Stimulated activated CD8-positive, alpha-beta memory T cell treated with anti-CD3 and anti-CD28 coated beads, Interleukin-4, amount 100 ng/mL, for 4 hours (primary cell): ENCODE data around the gene NF2.

Source experiments
- DNase-seq, 2 donors: peaks; one replicate each; pipeline ENCODE4 v3.0.0-alpha.2; 2020; ENCODE audit warnings: low read depth in 2 of 2, low spot score in 1 of 2

The NF2 gene

DNA sequence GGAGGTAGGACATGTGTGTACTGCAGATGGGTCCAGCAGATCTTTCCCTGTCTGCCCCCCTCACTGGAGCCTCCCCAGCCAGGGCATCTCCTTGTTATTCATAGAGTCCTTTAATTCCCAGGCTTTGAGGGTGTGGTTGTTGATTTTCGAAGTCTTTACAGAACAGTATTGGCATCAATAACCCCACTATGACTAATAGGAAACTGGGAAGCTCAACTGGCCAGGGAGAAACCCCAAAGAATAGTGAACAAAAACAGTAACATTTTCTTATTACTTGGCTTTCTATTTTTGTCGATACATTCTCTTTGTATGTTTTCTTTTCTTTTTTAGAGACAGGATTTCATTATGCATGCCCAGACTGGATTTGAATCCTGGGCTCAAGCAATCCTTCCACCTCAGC, 57.9 kb downstream of the NF2 start:
- no peak for DNase-seq

GRCh38 chr22:29663180-29663821, 59.9 kb downstream of the NF2 start:
- DNase-seq, result no peak

- no peak for DNase-seq
Measured at GRCh38 chr22:29665486-29665885, 62.1 kb downstream of the NF2 start.

DNA sequence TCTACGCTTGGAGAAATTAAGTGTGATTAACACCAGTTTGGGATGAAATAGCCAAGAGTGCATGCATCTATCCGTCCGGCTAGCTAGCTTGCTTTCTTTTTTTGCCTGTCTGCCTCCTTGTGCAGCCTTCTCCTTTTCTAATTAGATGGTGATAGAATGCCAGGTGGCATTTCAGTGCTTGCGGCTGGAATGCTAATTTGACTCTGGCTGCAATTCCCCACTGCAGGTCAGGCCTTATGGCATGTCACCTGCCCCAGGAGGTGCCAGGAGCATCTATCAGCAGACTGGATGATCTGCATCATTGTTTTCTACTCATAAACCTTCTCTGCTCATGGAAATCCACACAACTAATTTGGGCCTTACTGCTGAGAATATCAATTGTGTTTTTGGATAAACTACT, 65.2 kb downstream of the NF2 start:
- DNase-seq, result no peak

DNA sequence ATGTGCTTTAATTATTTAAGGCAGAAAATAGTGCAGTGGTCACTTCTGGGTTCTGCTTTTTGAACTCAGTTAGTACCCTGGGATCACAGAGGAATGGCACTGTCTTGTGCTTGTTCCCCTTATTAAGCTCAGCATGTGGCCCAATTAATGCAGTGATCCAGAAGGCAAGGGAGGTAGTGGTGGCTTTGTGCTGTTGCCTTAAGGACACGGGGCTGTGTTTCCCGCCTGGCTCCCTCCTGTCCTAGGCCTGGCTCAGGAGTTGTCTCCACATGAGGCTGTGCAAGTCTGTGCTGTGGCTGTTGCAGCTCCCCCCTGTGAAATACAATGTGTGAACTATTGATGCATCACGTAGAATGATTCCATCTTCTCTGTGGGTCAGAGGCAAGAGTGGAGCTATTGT, 67.2 kb downstream of the NF2 start:
- no peak for DNase-seq

- DNase-seq, result no peak
Measured at GRCh38 chr22:29673361-29674066, 70.1 kb downstream of the NF2 start.

DNA sequence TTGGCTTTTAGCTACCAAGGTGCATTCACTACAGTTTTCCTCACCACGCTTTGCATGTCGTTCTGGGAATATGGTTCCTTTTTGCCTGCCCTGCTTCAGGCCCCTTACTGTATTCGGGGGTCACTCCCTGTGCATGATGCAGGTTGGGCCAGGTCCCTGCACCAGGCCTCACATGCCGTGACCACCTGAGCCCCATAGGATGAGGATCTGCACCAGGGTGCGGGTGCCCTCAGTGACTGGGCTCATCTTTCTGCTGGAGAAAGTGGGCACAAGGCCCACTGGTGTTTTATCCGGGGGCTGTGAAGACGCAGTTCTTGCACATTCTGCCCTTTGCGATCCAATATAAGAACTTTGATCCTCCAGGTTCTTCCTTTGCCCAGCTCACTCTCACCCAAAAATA, 70.7 kb downstream of the NF2 start:
- DNase-seq, result no peak

- no peak for DNase-seq
Measured at GRCh38 chr22:29679316-29679715, 75.9 kb downstream of the NF2 start.

DNA sequence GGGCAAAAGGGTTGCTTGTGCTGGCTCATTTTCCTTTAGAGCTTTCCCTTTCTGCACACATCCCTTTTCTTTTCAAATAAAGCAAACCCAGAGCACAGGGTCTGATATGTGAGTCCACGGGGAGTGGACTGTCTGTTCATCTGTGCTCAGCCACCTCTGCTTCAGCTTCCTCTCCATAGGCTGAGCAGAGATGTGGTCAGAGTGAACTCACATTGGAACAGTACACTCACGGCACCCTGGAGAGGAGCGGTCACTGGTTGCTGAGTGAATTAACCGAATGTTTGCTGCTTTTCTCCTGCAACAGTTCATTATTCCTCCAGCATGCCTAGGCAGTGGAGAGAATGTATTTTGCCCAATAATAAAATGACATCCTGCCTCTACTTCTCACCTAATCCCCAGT, 80.1 kb downstream of the NF2 start:
- no peak for DNase-seq

GRCh38 chr22:29684244-29684643, 80.8 kb downstream of the NF2 start:
- DNase-seq, result no peak

DNA sequence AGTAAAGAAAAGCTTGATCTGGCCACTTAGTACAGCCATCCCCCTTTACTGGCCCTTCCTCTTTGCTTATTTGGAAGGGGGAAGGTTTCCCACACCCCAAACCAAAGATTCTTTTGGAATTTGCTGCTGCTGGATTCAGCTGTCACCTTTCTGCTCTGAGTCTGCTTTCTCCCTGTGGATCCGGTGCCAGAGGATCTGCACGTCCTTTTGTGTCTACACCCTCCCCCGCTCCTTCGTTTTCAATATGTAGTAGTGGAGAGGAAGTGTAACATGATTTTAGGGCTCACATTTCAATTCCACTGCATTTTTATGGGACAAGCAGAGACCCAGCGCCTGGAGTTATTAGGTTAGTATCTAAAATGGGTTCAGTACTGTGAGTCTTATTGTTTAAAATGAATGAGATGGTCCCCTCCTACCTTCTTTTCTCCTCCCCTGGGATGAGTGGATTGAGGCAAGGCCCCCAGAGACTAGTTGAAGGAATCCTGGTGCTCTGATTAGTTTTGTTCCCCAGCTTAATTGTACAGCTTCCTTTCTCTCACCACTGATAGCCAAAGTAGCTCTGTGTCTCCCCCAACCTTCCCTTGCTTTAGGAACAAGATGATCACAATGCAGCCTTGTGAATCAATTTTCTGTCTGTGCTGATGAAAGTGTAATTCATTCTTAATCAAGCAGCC, 85.9 kb downstream of the NF2 start:
- no peak for DNase-seq

DNA sequence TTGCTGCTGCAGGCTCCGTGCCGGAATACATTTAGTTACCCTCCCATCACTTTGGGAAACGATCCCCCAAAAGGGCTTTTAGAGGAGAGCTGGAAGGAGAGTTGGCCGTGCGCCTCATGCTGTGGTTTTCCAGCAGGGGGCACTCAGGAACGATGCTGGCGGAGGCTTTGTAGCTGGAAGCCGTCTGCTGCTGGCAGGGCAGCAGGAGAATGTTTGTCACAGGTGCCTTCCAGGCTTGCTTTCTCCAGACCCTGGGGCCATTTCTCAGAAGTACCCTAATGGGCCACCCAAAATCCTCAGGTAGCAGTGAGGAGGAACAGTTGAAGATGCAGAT, 86.4 kb downstream of the NF2 start:
- DNase-seq, result no peak

GRCh38 chr22:29690476-29690875, 87.0 kb downstream of the NF2 start:
- DNase-seq, result no peak

DNA sequence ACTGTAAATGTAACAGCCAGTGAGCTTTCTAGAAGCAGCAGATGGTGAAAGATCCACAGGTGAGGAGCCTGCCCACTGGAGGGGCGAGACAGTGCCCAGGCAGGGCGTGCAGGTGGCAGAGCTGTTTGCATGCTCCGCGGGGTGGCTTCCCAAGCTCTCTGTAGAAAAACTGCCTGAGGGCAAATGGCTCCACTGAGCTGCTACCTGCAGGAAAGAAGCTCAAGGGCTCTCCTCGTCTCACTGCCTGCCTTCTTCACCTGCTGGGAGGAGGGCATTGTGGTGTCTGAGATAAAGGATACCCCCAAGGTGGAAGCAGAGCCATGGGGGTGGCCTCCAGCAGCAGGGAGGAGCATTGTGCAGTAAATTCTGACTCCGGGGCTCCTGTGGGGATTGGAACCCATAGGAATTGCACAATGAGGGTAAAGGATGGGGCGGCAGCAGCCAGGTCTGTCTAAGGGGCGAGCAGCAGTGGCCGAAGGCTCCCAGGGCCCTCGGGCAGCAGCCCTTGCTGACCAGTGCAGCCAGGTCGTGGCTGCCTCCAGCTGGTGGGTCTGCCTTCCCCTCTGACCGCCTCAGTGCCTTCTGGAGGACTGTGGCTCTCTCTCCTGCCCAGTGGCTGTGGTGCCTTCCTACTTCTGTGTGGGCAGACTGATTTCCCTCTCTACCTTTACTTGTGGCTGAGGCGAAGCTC, 88.3 kb downstream of the NF2 start:
- DNase-seq, result no peak

GRCh38 chr22:29692327-29692640, 88.9 kb downstream of the NF2 start:
- no peak for DNase-seq

DNA sequence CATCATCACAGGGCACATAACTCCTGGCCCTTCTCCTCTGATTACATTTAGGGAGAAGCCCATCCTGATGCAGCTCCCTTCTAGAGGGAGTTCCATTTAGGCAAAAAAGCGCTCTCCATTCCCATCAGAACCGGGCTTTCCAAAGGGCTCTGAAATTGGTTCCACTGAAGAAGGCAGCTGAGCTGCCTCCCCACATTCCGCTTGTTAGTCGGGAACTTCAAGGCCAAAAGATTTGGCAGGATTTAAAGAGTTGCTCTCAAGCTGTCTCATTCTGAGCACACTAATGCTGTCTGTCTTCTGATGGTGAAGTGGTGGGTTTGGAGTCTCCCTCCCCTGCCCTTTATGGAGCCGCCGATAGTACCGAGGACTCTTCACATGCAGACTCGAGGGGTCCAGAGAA, 89.7 kb downstream of the NF2 start:
- DNase-seq, result no peak

DNA sequence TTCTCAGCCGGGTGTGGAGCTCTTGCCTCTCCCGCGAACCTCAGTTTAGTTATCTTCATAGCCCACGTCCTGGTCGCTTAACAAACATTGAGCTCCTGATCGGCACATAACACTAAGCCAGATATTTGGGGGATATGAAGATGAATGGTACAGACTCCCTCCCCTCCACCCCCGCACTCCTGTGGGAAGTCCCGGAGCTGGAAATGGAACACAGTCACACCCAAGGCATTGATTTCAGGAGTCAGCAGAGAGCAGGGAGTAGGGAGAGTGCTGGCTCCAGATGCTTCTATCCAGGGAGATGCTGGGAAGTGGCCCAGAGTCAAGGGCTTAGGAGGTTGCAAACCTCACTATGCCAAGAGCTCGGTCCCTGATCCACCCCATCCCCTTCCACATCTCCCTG, 90.2 kb downstream of the NF2 start:
- no peak for DNase-seq

DNA sequence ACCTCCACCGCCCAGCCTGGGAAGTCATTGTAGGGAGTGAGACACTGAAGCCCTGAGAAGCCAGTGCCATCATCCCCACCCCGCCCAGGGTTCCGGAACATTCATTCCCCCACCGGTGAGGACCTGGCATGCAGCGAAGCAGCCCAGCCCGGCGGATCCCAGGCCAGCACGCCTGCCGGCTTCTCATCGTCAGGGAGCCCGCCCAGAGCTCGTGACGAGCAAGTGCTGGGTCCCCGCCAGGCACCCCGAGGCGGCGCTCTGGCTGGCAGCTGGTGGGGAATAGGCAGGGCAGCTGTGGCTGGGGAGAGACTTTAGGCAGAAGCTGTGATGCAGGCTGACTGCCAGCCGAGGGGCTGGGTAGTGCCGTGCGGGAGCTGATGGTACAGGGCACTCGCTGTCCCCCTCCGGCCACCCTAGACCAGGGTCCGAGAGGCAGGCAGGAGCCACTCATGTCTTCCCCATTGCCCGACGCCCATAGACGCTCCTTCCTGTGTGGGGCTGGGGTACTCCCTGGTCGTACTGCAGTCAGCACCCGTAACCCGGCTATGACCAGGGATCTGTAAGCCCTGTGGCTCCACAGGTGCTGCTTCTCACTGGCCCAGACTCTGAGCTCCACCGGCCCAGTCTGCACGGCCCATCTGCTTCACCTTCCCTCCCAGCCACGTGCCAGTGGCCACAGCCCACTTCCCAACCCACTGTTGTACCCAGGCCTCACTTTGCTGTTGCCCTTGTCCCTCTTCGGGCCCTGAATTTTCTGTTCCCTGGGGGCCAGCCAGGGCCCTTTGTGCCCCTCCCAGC, 91.9 kb downstream of the NF2 start:
- no peak for DNase-seq

DNA sequence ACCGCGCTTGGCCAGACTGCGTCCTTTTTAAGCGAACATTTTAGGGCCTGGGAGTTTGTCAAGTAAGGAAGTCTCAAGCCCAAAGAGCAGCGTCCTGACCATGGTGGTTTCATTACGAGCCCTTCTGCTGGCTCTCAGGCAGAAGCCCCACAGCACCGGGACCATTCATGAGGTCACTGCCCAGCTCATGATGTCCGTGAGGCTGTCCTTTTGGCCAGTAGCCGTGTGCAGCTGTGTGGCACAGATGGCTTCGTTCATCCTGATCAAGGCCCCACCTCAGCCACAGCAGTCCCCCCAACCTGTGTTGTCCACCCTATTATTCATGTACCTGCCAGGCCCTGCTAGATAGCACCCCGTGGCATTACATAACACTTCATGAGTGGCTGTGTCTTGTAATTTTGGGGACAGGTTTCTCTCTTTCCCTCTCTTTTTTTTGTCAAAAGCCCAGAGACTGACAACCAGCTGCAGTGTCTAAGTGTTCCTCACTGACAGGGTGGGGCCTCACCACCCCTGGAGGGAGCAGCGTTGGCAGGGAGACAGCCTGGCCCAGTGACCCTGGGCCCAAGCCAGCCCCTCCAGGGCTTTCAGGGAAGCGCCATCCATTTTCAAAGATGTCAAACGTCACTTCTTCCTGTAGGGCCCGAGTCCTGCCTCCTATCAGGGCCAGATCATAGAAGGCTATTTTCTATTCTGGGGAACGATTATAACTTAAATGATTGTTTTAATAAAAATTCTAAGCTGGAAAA, 94.6 kb downstream of the NF2 start:
- DNase-seq, result no peak

DNA sequence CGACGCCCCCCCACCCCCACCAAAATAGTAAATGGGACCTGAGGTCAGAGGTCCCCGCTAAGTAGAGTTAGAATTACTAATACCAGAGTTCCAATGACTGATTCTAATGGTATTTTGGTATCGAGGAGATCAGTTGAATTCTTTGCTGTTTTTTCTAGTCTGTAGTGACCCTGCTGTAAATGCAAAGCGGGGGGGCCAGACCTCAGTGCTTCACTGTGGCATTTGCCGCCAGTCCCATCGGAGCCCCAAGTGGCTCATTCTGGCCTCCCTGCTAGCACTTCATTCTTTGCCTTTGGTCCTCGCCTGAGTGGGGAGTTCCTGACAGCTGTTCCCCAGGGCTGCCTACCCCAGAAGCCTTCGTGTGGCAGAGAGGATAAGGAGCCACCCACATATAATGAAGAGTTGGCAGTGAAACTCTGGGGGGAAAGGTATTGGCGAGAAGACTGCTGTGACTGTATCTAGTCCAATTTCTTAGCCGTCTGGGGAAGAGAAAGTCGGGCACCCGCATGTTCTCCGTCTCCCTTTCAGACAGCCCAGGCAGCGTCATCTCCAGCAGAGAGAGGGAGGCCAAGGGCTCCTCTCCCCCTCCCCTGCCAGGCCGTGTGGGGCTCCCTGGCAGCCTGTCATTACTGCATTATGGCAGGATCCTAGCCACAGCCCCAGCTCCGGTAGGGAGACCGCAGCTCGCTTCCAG, 96.9 kb downstream of the NF2 start:
- DNase-seq, result no peak

GRCh38 chr22:29700900-29701154, 97.4 kb downstream of the NF2 start:
- no peak for DNase-seq
